Neural cell (in vitro differentiated cells): ENCODE measurements around the gene JAG2.

Experiments used
- CTCF ChIP-seq: fragments of 450-650 bp; IDR thresholded peaks from 2 replicates; pipeline ENCODE4 v1.5.1; 2014; ENCODE audit warnings: antibody characterized with exemption, mild to moderate bottlenecking, moderate library complexity; ENCODE audit not compliant: poor library complexity, severe bottlenecking
- MXI1 ChIP-seq: fragments of 450-650 bp; conservative IDR thresholded peaks from 2 replicates; pipeline ENCODE4 v1.6.1; 2014; ENCODE audit warnings: antibody characterized with exemption, mild to moderate bottlenecking; ENCODE audit not compliant: poor library complexity, severe bottlenecking
- POLR2AphosphoS5 ChIP-seq: IDR thresholded peaks from 2 replicates; pipeline ENCODE4 v1.6.1; 2012
- TAF1 ChIP-seq: IDR thresholded peaks from 2 replicates; pipeline ENCODE4 v1.6.1; 2012; ENCODE audit warnings: low read depth

- no peak for TF ChIP-seq CTCF
- TF ChIP-seq POLR2AphosphoS5: no peak
- TF ChIP-seq MXI1: no peak
- no peak for TF ChIP-seq TAF1
These were observed 35.8 kb upstream of the JAG2 start for GRCh38 chr14:105204206-105204930.
